Fibroblast of lung (primary cell): ENCODE measurements around the gene WDR54.

Experiments used
- EZH2 ChIP-seq: IDR thresholded peaks from 2 replicates; pipeline ENCODE4 v1.5.1; 2012; ENCODE audit warnings: low read length, control low read depth, mild to moderate bottlenecking; ENCODE audit errors: missing control alignments
- TF ChIP-seq, protein P1 (sequence below), 2 donors: IDR thresholded peaks in 1 of 2; conservative IDR thresholded peaks in 1 of 2; 1 replicate in 1 of 2; 2 replicates in 1 of 2; pipeline ENCODE4 v1.5.1; 2011 to 2012; ENCODE audit warnings: low read length in 2 of 2, control low read depth in 1 of 2, inconsistent platforms in 1 of 2, low read depth in 1 of 2, mild to moderate bottlenecking in 1 of 2

GRCh38 chr2:74407682-74408081 lies 13.8 kb upstream of the WDR54 start:
- TF ChIP-seq, protein P1, sequence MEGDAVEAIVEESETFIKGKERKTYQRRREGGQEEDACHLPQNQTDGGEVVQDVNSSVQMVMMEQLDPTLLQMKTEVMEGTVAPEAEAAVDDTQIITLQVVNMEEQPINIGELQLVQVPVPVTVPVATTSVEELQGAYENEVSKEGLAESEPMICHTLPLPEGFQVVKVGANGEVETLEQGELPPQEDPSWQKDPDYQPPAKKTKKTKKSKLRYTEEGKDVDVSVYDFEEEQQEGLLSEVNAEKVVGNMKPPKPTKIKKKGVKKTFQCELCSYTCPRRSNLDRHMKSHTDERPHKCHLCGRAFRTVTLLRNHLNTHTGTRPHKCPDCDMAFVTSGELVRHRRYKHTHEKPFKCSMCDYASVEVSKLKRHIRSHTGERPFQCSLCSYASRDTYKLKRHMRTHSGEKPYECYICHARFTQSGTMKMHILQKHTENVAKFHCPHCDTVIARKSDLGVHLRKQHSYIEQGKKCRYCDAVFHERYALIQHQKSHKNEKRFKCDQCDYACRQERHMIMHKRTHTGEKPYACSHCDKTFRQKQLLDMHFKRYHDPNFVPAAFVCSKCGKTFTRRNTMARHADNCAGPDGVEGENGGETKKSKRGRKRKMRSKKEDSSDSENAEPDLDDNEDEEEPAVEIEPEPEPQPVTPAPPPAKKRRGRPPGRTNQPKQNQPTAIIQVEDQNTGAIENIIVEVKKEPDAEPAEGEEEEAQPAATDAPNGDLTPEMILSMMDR (conservative IDR thresholded peaks at IDR 0.05 in 1 of 2, IDR thresholded peaks at IDR 0.05 in 1 of 2; ENCODE audit: low read depth in 1 of 2, low read length in 2 of 2), result no peak
- no peak for TF ChIP-seq EZH2
